LoVo (cell line): ENCODE results near the gene RNF220.

Experiments
- DNase-seq: peaks from one replicate; pipeline ENCODE4 v3.0.0-alpha.2; 2016; ENCODE audit warnings: low spot score

RNF220 gene

DNA sequence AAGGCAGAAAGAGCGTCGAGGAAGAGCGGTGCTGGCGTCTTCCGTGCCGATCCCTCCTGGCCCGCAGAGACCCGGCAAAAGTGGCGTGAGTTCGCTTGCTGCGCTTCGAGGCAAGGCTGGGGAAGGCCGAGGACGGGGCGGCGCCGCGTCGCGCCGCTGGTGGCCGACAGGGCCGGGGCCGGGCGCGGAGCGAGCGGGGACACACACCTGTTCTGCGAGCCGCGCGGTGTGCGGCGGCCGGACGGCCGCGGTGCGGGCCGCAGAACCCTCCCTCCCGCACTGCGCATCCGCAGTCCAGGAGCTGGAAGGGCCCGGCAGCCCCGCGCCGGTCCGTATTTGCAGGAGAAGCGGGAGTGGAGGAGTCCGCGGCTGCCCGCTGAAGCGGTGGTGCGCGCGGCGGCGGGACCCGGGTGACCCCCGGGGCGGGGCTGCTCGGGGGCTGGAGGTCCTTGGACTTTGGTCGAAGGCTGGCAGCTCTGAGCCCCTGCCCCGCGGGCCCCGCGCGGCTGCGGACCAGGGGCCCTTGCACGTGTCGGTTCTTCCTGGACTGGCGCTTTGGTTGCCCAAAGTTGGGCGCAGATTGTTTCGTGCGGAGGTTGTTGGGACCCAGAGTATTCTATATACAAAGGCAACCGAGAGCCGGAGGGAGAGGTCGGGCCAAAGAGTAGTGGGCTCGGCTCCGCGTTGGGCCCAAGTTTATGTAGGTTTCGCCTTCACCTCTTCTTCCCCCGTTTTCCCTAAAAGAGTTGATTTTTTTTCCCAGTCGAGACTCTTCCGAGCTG is 2.6 kb downstream of the RNF220 start:
- DNase-seq = no peak

DNA sequence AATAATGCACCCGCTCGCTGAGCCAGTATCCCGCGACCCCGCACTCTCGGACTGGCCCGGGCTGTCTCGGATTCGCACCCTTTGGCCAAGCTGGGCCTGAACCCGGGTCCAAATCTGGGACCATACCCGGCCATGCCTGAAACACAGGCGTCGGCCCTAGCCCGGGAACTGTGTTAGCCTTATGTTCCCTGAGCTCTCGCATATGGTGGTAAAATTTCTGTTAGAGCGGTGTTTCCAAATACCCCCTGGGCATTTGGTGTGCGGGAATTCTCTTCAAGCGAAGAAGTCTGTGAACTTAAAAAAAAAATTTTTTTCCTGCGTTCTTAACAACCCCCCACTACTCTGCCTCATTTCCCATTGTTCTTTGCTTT is 3.1 kb downstream of the RNF220 start:
- DNase-seq = no peak

DNA sequence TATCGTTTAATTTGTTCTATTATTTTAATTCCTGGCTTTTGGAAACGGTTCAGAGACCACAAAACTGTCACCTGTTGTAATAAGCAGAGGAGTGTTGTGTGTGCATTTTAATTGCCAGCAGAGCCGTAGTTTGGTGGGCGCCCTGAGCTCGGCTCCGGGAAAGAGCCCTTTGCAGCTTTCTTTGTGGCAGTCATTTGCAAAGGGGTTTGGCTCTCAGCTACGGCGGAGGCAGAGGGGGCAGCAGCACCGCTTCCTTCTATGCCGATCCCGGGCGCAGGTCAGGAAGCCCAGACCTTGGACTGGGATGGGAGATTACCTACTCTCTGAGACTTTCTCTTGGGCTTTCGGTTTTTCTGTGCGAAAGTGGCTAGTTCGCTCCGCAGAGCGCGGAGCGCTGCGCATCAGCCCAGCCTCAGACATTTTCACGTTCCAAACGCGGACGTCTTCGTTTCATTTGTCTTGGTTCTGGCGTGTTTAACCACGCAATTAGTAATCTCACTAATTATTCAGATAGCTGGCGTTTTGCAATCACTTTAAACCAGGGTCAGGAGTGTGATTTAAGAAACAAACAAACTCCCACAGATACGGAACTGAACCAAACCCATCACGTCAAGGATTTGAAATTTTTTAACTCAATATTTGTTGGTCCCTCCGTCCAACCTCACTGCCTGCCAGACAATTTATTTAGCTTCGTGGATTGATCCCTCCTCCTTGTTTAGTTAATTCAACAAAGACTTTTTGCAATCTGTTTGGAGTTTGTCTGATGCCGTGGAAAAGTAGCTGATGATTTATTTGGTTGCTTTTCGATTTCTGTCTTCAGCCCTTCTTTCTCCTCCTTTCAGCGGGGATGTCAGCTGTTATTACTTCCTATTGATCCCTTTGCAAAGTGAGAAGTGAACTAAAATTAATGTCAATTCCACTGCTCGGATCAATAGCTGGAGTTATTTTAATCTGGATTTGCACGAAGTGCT is 3.9 kb downstream of the RNF220 start:
- no peak for DNase-seq

DNA sequence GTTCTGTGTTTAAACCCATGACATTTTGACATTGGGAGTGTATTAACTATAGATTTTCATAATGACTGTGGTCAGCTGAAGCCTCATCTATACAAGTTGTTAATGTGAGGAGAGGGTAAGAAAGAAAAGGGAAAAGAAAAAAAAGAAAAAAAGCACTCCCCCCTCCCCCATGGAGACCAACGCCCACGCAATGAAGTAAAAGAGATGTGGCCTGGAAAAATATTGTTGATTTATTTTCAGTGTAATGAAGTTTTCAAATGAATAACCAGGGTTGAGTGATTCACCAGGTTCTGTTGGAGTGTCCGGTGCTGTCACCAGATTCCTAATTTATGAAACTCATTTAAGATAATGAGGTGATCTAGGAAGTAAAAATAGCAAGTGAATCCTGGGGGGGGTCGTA is 4.7 kb downstream of the RNF220 start:
- DNase-seq = no peak

DNA sequence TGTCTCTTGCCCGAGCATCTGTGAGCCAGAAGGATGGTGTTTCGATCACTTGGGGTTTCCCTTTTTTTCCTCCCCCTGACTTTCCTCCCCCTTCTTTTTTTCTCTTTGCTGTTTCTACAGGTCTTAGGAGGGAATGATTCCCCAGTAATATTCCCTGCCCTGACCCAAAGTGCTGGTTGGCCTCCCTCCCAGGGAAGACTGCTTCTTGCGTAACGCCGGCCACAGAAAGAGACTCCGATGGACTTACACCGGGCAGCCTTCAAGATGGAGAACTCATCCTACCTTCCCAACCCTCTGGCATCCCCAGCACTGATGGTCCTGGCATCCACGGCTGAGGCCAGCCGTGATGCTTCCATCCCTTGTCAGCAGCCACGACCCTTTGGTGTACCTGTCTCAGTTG is 6.8 kb downstream of the RNF220 start:
- DNase-seq = no peak

DNA sequence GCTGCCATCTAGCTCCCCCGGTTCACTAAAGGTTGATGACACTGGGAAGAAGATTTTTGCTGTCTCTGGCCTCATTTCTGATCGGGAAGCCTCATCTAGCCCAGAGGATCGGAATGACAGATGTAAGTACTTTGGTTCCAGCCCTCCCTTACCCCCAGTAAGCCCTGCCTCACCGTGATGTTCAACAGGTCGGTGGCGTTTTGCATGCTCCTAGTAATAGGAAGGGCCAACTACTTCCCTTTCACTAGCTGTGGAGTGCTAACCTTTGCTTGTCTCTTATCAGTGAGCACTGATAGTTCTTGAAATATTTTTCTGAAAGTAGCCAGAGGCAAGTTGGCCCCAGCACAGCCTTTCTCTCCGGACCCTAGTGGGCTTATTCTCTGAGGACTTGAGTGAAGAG is 7.5 kb downstream of the RNF220 start:
- no peak for DNase-seq

DNA sequence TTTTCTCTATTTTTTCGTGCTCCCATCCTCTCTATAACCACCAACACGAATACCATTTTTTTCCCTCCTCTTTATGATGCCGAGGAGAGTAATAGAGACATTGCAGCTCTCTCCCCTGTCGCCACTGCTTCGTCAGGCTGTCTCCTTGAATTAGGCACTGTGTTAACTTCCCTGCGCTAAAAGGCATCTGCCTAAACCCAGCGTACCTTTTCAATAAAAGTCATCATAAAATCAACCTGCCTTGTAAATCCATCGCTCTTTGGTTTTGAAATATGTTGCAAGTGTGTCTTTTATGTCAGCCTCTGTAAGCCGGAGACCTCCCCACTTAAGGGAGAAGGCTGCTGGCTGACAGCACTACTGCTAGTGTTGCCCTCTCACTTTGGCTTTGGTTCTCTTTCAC is 8.7 kb downstream of the RNF220 start:
- DNase-seq = no peak

DNA sequence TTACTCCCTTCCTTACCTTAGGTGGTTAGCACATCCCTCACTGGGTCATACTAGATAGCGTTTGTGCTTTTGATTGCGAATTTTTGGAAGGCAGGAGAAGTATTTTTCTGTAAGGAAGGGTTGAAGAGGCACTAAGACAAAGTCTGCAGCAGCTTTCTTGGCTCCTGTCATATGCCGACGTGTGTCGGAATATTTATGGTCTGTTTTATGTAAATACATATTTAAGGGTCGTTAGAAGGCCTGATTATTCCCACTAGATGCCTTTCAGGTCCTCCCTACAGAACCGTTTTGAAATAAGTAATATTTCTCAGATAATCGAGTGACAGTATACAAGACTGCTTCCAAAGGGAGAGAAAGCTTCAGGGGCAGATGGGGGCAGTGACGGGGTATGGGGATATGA is 10.0 kb downstream of the RNF220 start:
- DNase-seq = no peak

DNA sequence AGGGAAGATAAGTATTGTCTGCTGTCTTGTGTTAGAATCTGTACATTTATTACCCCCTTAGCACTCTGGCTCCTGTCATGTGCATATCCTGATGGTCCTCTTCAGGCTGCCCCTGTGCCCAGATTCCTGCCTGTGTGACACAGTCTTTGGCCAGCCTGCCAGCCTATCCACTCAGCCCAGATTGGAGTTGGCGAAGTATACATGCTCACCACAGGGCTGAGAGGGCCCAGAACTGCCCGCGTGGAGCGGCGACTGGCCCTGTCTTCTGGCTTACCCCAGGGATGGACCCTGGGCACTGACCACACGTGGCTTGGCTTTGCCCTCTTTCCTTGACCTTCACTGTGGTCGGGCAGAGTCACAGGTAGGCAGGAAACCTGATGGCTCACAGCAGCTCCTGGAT is 11.4 kb downstream of the RNF220 start:
- no peak for DNase-seq

DNA sequence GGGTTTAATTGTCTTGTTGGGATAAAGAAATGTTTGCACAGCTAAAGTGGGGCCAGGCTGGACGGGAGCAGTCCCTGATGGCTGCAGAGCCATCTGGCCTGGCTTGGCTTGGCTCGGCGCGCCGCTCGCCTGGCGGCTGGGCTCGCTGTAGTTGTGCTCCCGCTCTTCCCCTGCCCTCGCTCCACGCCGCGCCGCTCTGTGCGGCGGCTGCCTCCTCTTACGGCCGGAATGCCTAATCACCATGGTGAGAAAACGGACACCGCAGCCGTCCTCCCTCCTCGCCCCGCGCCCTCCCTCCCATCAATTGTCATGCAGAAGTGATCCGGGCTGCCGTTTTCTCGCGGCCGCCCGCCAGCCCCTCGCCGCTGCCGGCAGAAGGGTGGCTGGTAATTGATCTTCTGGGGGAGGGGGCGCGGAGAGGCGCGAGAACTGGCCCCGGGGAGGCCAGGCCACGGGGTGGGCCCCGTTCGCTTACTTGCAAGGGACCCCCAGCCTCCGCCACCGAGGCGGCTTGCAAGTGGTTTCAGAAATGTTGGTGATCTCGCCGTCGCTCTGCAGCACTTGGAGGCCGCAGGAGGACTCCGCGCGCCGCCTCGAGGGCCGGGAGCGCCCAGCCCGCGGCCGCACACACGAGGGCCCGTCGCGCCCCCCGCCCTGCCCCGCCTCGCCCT is 12.4 kb downstream of the RNF220 start:
- DNase-seq = no peak

DNA sequence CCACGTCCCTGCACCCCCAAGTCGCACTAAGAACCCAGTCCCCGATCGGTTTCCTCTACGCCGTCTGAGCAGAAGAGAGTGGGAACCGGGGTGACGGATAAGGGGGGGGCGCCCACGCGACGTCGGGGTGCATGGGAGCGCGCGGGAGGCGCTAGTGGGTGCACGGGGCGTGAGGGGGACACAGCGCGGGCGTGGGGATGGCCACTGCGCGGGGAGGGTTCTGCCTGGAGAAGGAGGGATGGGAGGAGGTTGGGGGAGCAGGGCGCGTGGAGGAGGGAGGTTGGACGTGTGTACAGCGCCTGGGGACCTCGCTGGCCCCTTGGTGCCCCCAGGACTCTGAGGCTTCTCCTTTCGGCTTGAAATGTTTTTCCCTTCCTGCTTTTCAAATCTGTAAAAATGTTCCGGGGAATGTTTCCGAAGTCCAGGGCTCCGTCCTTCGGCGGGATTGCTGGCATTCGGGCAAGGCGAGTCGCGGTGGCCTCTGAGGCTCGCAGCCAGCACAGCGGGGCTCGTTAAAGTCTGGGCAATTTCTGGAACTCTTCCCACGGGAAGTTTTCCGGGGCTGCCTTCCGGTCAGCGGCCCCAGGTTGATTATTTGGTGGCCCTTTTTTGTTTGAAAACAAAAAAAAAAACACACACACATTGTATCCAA is 13.1 kb downstream of the RNF220 start:
- DNase-seq = peak; percentile 11

DNA sequence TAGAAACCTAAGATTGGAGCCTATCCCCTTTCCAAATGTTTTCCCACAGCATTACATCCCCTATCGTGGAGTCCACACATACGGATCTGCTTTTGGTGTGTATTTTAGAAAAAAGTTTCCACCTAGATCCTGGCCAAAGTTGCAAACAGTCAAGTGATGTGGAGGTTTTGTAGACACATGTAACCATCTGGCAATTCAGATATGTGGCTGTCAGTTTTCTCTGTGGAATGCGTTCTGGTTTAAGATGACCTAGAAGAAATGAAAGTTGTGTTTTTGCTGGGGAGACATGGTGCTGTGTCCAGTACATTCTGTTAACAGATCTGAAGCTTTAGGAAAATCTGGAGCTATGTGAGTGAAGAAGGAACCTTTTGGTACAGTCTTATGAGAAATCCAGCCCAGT is 14.8 kb downstream of the RNF220 start:
- no peak for DNase-seq

DNA sequence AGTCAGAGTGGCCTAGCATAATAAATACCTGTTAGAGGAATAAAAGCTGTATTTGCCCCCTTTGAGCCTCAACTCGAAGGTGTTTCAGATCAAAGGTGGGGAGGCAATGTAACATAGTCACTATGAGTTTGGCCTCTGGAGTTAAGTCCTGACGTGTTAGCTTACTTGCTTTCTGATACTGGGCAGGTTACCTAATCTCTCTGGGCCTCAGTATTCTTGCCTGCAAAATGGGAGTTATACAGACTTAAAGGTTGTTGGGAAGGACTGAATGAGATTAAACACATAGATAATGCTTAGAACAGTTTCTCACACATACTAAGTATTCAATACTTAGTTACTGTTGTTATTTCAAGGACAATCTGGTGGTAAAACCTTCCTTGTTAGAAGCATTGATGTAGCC is 15.5 kb downstream of the RNF220 start:
- DNase-seq = no peak

DNA sequence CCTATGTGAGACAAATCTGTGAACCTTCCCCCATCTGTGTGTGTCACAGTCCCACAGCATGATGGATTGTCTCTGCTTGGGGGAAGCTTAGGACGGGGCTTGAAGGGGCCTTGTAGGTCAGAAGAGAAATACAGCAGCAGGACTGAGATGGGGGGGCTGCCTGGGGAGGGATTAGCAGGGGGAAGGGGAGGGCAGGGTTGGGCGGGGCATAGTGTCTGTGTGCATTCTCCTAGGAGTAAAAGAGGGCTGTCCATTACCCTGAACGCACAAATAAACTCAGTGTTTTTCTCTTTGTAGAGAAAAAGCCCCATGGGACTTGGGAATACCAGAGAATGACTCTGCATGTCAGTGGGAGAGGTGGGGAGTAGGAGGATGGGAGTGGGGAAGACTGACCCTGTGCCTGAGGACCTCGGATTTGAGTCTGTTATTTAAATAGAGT is 16.4 kb downstream of the RNF220 start:
- no peak for DNase-seq

DNA sequence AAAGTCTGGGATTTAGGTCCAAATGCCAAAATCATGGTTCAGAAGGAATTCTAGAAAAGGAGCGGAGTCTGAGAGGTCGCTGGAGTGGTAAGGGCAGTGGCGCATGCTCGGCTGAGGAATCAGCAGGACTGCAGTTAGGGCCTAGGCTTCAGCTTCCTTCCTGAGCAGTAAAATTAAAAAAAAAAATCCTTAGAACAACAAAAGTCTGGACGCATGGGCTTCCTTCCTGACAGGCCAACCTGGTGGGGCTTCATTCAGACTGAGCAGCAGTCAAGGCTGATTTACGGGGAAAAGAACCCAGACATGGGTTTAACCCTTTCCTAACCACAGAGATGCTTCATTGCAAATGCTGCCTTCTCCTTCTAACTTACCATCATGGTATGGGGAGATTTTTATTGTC is 17.1 kb downstream of the RNF220 start:
- DNase-seq = no peak

DNA sequence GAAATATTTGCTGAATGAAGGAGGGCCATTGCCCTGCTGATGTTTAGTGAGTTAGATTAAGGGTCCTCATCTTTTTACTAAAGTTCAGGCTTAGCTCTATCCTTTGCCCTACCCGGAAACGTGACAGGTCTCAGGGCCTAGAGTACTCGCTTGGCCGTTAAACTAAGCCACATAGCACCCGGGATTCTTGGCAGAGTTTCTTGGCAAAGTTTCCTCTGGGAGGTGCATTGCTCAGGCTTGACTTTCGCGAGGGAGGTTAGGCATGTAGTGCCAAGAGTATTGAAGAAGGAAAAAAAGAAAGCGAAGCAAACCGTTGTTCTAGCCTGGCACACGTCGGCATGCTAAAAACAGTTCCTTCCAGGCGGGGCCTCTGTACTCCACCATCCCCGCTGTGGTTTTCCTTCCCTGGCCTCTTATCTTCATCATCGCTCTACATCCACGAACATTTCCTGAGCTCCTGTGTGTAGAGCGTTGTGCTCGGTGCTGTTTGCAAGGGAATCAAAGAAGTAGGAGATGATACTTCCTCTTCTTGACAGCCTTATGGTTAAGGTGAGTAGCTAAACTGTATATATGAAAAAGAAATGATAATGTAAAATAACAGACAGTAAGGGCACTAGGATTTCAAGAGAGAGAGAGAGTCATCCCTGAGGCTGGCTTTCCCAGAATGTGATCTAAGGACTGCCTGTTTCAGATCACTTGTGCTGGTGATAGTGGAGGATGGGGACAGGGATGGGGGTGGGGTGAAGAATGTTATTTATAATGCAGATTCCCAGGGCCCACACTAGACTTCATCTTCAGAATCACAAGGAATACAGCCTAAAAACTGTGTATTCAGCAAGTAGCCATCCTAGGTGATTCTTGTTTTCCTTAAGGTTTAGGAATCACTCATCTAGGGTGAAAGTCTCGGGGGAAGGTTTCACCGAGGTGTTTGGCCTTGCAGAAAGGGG is 18.8 kb downstream of the RNF220 start:
- peak; percentile 46 for DNase-seq

DNA sequence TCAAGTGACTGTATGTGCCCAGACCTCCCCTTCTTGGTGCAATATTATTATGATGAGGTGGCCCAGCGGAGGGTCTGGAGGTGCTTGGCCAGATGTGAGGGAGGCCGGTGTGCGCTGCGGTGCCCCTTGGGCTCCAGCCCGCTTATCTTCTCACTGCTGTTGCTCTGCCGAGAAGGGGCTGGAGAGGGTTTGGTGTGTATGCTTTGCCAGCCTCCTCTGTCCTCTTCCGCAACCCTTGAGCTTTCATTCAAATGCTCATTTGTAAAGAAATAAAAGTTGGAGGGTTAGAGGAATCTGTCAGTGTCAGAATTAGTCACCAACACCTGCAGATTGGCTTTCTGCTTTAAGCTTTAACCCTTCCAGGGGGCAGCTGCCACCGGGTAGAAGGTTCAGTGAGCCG is 19.7 kb downstream of the RNF220 start:
- no peak for DNase-seq

DNA sequence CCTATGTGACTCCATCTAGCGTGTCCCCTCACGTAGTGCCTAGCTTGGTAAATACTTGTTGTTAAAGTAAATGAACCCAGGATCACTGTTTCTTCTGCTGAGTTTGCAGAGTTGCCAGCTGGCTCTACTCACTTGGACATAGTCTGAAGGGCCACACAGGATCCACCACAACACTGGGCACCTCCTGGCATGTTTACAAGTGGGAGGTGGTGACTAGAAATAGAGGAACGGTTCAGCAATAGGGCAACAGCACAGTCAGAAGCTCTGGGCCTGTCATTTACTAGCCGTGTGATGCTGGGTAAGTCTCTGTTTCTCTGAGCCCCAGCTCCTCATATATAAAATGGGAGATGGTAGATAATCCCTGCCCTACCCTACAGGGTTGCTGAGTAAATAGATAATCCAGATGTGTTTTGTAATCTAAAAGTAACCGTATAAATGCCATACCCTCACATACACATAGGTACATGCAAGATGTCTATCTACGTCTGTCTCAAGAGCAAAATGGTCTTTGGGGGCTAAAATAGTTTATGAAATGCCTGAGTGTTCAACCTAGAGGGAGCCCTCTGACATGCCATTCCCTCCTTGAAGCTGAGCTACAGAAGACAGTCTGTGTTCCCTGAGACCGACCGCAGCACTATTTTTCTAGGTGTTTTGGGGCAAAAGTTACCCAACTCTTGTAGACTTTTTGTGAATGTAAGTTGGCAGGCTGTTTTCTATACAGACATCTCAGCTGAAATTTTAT is 20.5 kb downstream of the RNF220 start:
- no peak for DNase-seq

DNA sequence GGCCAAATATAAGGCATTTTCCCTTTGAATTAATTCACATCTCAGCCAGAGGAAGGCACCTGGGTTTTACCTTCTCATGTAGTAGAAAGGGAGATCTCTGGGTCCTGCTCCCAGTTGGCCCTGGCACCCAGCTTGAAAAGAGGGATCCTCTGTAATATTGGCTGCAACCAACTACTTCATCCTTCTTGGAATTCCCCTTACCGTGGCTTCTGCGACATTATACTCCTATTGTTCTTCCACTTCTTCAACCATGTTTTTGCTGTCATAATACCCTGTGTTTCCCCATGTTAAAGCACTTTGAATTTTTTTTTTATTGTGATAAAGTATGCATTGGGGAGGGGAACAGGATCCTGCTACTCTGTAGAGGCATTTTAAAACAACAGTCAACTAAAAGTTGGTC is 26.8 kb downstream of the RNF220 start:
- no peak for DNase-seq

DNA sequence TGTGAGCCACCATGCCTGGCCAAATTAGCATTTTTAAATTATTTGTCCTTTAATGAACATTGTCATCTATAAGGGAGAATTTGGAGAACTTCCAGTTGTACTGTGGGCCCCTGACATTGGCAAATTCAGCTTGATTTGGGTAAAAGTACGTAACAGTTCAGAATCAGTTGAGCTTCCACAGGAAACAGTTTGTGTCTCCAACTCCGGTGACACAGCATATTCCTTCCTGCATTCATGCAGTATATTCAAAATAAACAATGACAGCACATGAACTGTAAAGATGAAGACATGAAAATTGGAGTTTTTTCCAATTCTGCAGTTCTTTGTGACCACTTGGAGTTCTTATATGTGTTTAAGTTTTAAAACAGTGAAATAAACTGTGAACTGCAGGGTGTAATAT is 28.2 kb downstream of the RNF220 start:
- DNase-seq = no peak
